ENCODE results near the gene FRAS1. TPM values are rescaled to one million over a fixed set of nuclear protein-coding genes. Genes with fewer than 3 reads are reported as not detected.

FRAS1 gene
- total RNA-seq, 1 experiment from 2014 or later = 13.1 TPM

DNA sequence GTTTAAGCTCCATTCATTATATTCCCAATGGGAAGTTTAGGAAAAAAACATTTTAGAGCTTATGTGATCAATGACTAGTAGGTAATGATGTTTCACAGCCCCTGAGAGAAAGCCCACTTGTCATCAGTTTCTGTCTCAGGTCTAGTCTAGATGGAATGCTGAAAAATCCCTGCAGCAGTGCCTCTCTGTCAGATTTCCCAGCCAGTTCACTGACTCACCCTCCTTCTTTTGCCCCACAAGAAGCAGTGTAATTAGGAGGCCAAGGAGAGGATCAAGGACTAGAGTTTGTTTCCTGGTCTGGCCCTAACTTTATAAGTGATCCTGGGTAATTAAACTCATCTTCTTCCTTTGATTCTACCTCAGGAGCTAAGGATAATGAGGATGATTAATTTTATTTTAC lies 375.8 kb downstream of the FRAS1 start:
- no peaks in the 10 kb centered on the region for H3K4me1 ChIP-seq (replicated peaks; ENCODE audit: insufficient read depth)
- no peaks in the 10 kb centered on the region for H3F3A ChIP-seq (ENCODE audit: insufficient read depth, low read depth)
- no peaks in the 10 kb centered on the region for H4K20me1 ChIP-seq (ENCODE audit: insufficient read depth)
- no peaks in the 10 kb centered on the region for H3K9me3 ChIP-seq (ENCODE audit: insufficient read depth, low read depth)
- intact Hi-C loops (cut with micrococcal nuclease; ENCODE audit: unreplicated experiment) = no loop called here
- no peaks in the 10 kb centered on the region for H3K9me2 ChIP-seq (ENCODE audit: insufficient read depth)
- TF ChIP-seq EZH2 (IDR thresholded peaks at IDR 0.05; ENCODE audit: low read depth) = no peak
- no peak for TF ChIP-seq CTCF (conservative IDR thresholded peaks at IDR 0.05)
- no peak overlapping the region for H3K4me3 ChIP-seq
- no peaks in the 10 kb centered on the region for H3K79me2 ChIP-seq (ENCODE audit: low read depth)
- no TSS peak for BruUV-seq (replicated peaks)
- H3K27ac ChIP-seq = no peak overlapping the region
- CTCF ChIA-PET = no interaction called here
- H3K36me3 ChIP-seq (ENCODE audit: low read depth) = no peaks in the 10 kb centered on the region
- no peaks in the 10 kb centered on the region for H3K27me3 ChIP-seq (ENCODE audit: insufficient read depth, low read depth)
- no peak for DNase-seq
- H2AFZ ChIP-seq = no peak overlapping the region
- H3K4me2 ChIP-seq = no peak overlapping the region
- POLR2A ChIA-PET (ENCODE audit: unreplicated experiment) = no interaction called here

DNA sequence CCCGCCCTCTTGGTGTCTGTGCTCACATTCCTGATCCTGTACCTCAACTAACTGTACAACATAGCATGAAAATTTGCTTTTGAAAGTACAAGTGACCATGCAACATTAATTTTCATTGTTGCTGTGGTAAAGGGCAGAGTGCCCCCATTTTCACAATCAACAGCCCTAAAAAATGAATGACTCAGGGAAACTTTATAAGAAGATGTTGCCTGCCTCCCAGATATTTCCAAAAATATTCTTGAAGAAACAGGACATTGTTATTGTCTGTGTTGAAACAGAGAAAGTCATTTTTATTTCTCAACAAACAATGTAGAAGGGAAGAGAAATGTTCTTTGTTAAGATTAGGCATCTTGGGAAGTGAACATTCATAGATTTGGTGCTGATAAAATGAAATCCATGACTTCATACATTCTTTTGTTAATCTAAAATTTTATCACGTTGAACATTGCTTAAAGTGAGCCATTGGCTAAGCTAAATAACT lies 380.5 kb downstream of the FRAS1 start:
- CTCF ChIA-PET = no interaction called here
- intact Hi-C loops (cut with micrococcal nuclease; ENCODE audit: unreplicated experiment) = no loop called here
- H3K4me2 ChIP-seq = no peak overlapping the region

DNA sequence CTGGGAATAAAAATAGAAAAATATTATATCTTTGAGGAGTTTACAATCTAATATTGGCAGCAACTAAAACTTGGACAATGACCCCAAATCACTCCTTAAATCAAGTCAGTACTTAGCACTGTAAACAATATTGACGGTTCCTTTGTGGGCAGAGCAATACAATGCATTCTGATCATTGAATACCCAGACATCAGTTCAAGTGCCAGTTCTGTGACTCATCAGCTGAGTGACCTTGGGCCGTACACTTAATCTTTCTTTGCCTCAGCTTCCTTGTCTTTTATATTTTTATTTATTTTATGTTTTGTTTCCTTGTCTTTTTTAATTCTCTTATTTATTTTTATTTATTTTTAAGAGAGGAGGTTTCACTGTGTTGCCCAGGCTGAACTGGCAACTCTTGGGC lies 382.2 kb downstream of the FRAS1 start:
- POLR2A ChIA-PET (ENCODE audit: unreplicated experiment) = no interaction called here
- no peak for DNase-seq

More for the DNA sequence above, 380.5 kb downstream of the FRAS1 start:
- TF ChIP-seq CTCF (conservative IDR thresholded peaks at IDR 0.05) (no peak), EZH2 (IDR thresholded peaks at IDR 0.05; ENCODE audit: low read depth) (no peak)
- H3K79me2 ChIP-seq (ENCODE audit: low read depth) = no peaks in the 10 kb centered on the region
- no peaks in the 10 kb centered on the region for H3F3A ChIP-seq (ENCODE audit: insufficient read depth, low read depth)
- H3K36me3 ChIP-seq (ENCODE audit: low read depth) = no peaks in the 10 kb centered on the region
- no peaks in the 10 kb centered on the region for H3K9me2 ChIP-seq (ENCODE audit: insufficient read depth)
- H3K4me1 ChIP-seq (replicated peaks; ENCODE audit: insufficient read depth) = no peaks in the 10 kb centered on the region
- POLR2A ChIA-PET (ENCODE audit: unreplicated experiment) = no interaction called here
- no peaks in the 10 kb centered on the region for H3K9me3 ChIP-seq (ENCODE audit: insufficient read depth, low read depth)
- H3K4me3 ChIP-seq = no peak overlapping the region
- no peaks in the 10 kb centered on the region for H4K20me1 ChIP-seq (ENCODE audit: insufficient read depth)
- H3K27ac ChIP-seq = no peak overlapping the region
- no peaks in the 10 kb centered on the region for H3K27me3 ChIP-seq (ENCODE audit: insufficient read depth, low read depth)
- DNase-seq = no peak
- no peak overlapping the region for H2AFZ ChIP-seq
- no TSS peak for BruUV-seq (replicated peaks)

More for the DNA sequence above, 382.2 kb downstream of the FRAS1 start:
- H4K20me1 ChIP-seq (ENCODE audit: insufficient read depth) = no peaks in the 10 kb centered on the region
- H3K4me2 ChIP-seq = no peak overlapping the region
- no peaks in the 10 kb centered on the region for H3K9me2 ChIP-seq (ENCODE audit: insufficient read depth)
- intact Hi-C loops (cut with micrococcal nuclease; ENCODE audit: unreplicated experiment) = no loop called here
- no peaks in the 10 kb centered on the region for H3F3A ChIP-seq (ENCODE audit: insufficient read depth, low read depth)
- BruUV-seq (replicated peaks) = no TSS peak
- CTCF ChIA-PET = no interaction called here
- H3K79me2 ChIP-seq (ENCODE audit: low read depth) = no peaks in the 10 kb centered on the region
- H3K27ac ChIP-seq = no peak overlapping the region
- no peaks in the 10 kb centered on the region for H3K27me3 ChIP-seq (ENCODE audit: insufficient read depth, low read depth)
- no peak overlapping the region for H3K4me3 ChIP-seq
- no peaks in the 10 kb centered on the region for H3K4me1 ChIP-seq (replicated peaks; ENCODE audit: insufficient read depth)
- no peaks in the 10 kb centered on the region for H3K36me3 ChIP-seq (ENCODE audit: low read depth)
- no peaks in the 10 kb centered on the region for H3K9me3 ChIP-seq (ENCODE audit: insufficient read depth, low read depth)
- TF ChIP-seq EZH2 (IDR thresholded peaks at IDR 0.05; ENCODE audit: low read depth) (no peak), CTCF (conservative IDR thresholded peaks at IDR 0.05) (no peak)
- H2AFZ ChIP-seq = no peak overlapping the region
